Astrocyte of the spinal cord (primary cell): ENCODE results near the gene CKAP4.

Experiments used
- DNase-seq: peaks from one replicate; pipeline ENCODE4 v3.0.0; 2011; ENCODE audit warnings: low read depth, low spot score
- H3K4me3 ChIP-seq: 2 replicates; pipeline ENCODE4 v1.5.1; 2011; ENCODE audit warnings: low read depth, mild to moderate bottlenecking, low read length, moderate library complexity
- CTCF ChIP-seq: IDR thresholded peaks from 2 replicates; pipeline ENCODE4 v1.5.1; 2012; ENCODE audit warnings: low read depth, mild to moderate bottlenecking, low read length, inconsistent platforms
- in situ Hi-C: cut with HindIII; loops from 2 replicates; pipeline ENCODE4 v1.10.0; 2017; ENCODE audit warnings: low sequenced_read_pairs

The CKAP4 gene

DNA sequence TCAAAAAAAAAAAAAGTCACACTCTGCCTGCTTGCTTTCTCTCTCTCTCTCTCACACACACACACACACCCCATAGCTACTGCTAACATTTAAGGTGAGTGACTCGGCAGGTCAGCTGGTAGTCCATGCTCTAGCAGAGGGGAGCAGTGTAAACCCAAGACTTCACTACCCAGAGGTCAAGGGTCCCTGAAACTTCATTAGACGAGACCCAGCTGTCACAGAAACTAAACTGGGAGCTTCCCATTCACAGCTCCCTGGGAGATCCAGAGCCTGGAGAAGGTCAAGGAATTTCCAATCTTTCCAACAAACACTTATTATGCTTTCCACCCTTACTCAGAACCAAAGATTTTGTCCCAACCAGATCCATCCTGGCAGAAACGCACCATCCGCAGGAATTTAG lies 33.2 kb downstream of the CKAP4 start:
- no peak overlapping the region for H3K4me3 ChIP-seq
- in situ Hi-C loops: no loop called here

DNA sequence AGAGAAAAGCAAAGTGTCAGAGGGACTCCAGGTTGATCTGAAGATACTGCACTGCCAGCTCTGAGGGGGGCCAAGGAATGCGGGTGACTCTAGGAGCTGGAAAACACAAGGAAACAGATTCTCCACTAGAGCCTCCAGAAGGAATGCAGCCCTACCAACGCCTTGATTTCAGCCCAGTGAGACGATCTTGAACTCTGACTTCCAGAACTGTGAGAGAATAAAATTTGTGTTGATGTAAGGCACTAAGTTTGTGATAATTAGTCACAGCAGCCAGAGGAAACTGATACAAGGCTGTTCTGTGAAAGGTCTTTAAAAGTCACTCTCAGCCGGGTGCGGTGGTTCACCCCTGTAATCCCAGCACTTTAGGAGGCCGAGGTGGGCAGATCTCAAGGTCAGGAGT lies 34.2 kb downstream of the CKAP4 start:
- in situ Hi-C loops: no loop called here
- no peak overlapping the region for H3K4me3 ChIP-seq
- DNase-seq: no peak
- TF ChIP-seq CTCF: no peak

More for the DNA sequence above, 33.2 kb downstream of the CKAP4 start:
- DNase-seq: no peak
- TF ChIP-seq CTCF: no peak

GRCh38 chr12:106211973-106212372 lies 35.8 kb downstream of the CKAP4 start:
- DNase-seq: no peak
- in situ Hi-C loops: no loop called here
- H3K4me3 ChIP-seq: no peak overlapping the region
- no peak for TF ChIP-seq CTCF

- no peak for TF ChIP-seq CTCF
- DNase-seq: no peak
- no peak overlapping the region for H3K4me3 ChIP-seq
- in situ Hi-C loops: no loop called here
Observed at GRCh38 chr12:106205208-106206069, 42.4 kb downstream of the CKAP4 start.

DNA sequence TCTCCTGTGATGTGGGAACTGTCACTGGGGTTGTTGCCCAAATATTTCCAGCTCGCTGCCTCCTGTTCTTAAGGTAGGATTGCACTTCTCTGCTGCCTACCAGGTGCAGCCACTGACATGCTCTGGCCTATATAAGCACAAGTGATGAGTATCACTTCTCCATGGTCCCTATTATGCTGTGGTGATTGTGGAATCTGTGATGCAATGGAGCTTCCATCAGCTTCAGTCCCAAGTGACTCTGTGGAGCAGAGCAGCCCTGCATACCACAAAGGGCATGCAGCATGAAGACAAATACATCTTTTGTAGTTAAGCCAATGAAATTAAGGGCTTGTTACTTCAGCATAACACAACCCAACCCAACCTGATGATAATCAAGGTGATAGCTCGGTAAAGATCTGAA lies 43.5 kb downstream of the CKAP4 start:
- no peak for TF ChIP-seq CTCF
- no peak for DNase-seq
- H3K4me3 ChIP-seq: no peak overlapping the region
- in situ Hi-C loops: no loop called here

DNA sequence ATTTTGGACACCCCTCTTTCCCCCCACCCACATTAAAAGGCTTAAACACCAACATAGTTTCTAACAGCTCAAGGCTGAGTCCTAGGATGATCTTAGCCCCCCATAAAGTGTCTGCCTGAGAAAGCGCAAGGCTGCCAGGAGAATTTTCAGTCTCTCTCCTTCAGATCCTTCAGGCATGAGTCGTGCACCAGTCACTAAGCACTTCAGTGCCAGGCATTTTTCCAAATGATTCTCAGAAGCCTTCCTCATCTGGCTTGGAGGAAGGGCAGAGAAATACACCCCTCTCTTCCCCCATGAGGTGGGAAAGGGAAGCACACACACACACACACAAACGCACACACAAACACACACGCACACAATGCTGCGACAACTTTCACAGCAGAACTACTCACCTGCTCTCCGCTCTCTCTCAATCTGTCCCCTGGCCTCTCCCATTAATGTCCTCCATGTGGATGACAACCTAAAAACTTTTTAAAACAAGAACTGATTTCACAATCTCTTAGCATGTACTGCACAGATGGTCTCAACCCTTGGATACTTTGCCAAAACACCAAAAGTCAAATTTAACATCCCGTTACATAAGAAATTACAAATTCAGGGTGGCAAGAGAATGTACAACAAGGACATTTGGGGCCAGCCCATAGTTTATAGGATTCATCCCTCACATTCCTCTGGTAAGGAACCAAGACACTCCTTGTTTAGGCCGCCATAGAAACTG lies 49.8 kb downstream of the CKAP4 start:
- in situ Hi-C loops: no loop called here
- DNase-seq: peak; percentile 8
- H3K4me3 ChIP-seq: no peak overlapping the region
- no peak for TF ChIP-seq CTCF
